ENCODE results near the gene SLC6A4.

The SLC6A4 gene

GRCh38 chr17:30246460-30246859, 11.0 kb upstream of the SLC6A4 start:
- Histone ChIP-seq H3K36me3 (ENCODE audit: control insufficient read depth, insufficient read depth, low read length) (peaks cover 4% of the 10 kb centered on the region), H3K4me3 (replicated peaks; ENCODE audit: low read depth, low read length) (no peak overlapping the region), H3K27me3 (replicated peaks; ENCODE audit: control insufficient read depth, insufficient read depth, low read length) (no peaks in the 10 kb centered on the region)
- DNase-seq (ENCODE audit: extremely low read depth, insufficient read length): no peak
- TF ChIP-seq, protein P1, sequence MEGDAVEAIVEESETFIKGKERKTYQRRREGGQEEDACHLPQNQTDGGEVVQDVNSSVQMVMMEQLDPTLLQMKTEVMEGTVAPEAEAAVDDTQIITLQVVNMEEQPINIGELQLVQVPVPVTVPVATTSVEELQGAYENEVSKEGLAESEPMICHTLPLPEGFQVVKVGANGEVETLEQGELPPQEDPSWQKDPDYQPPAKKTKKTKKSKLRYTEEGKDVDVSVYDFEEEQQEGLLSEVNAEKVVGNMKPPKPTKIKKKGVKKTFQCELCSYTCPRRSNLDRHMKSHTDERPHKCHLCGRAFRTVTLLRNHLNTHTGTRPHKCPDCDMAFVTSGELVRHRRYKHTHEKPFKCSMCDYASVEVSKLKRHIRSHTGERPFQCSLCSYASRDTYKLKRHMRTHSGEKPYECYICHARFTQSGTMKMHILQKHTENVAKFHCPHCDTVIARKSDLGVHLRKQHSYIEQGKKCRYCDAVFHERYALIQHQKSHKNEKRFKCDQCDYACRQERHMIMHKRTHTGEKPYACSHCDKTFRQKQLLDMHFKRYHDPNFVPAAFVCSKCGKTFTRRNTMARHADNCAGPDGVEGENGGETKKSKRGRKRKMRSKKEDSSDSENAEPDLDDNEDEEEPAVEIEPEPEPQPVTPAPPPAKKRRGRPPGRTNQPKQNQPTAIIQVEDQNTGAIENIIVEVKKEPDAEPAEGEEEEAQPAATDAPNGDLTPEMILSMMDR (IDR thresholded peaks at IDR 0.05; ENCODE audit: insufficient read depth, low read length, poor library complexity, severe bottlenecking): no peak

DNA sequence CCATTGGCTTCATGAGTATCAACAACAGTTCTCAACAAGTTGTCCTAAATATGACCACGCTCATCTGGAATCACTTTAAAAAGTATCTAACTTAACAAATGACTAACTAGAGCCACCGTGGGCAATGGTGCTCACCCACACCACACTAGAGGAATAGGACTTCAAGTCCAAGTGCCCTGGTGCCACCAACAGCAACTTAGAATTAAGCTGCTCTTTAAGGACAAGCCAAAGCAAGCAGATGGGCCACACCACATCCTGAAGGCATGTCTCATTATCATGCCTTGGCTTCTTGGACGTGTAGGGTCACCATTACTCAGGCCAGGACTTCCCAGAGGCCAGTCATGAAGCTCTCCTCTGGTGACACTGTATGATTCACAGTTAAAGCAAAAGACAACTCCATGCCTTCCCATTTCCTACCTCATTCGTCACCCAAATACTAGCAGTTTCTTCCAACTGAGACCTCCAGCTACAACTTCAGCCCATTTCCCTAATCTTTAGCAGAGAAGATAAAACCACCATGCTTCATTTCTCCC, 9.4 kb upstream of the SLC6A4 start:
- H3K27me3 ChIP-seq (replicated peaks; ENCODE audit: control insufficient read depth, insufficient read depth, low read length): no peaks in the 10 kb centered on the region
- peaks cover 4% of the 10 kb centered on the region for H3K36me3 ChIP-seq (ENCODE audit: control insufficient read depth, insufficient read depth, low read length)
- no peak overlapping the region for H3K4me3 ChIP-seq (replicated peaks; ENCODE audit: low read depth, low read length)
- TF ChIP-seq, protein P1 (IDR thresholded peaks at IDR 0.05; ENCODE audit: insufficient read depth, low read length, poor library complexity, severe bottlenecking): no peak
- no peak for DNase-seq (ENCODE audit: extremely low read depth, insufficient read length)

DNA sequence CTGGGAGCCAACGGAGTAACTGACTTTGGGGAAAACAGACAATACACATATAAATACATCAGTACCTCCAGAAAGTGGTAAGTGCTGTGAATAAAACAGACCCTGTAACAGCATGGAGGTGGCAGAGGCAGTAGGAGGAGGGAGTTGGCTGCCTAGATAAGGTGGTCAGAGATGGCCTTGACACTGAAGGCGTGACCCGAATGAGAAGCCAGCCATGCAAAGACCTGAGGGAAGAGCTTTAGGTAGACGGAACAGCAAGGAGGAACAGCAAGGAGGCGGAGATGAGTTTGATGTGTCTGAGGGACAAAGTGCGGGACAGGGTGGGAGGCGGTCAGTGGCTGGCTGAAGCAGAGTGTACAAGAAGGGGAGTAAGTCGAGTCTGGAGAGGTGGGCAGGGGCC, 8.1 kb upstream of the SLC6A4 start:
- TF ChIP-seq, protein P1 (IDR thresholded peaks at IDR 0.05; ENCODE audit: insufficient read depth, low read length, poor library complexity, severe bottlenecking): no peak

GRCh38 chr17:30243002-30243401, 7.5 kb upstream of the SLC6A4 start:
- DNase-seq (ENCODE audit: extremely low read depth, insufficient read length): no peak
- Histone ChIP-seq H3K36me3 (ENCODE audit: control insufficient read depth, insufficient read depth, low read length) (no peaks in the 10 kb centered on the region), H3K27me3 (replicated peaks; ENCODE audit: control insufficient read depth, insufficient read depth, low read length) (no peaks in the 10 kb centered on the region), H3K4me3 (replicated peaks; ENCODE audit: low read depth, low read length) (no peak overlapping the region)
- TF ChIP-seq, protein P1 (IDR thresholded peaks at IDR 0.05; ENCODE audit: insufficient read depth, low read length, poor library complexity, severe bottlenecking): no peak

More for the DNA sequence above, 8.1 kb upstream of the SLC6A4 start:
- no peaks in the 10 kb centered on the region for H3K36me3 ChIP-seq (ENCODE audit: control insufficient read depth, insufficient read depth, low read length)
- DNase-seq (ENCODE audit: extremely low read depth, insufficient read length): no peak
- no peaks in the 10 kb centered on the region for H3K27me3 ChIP-seq (replicated peaks; ENCODE audit: control insufficient read depth, insufficient read depth, low read length)
- H3K4me3 ChIP-seq (replicated peaks; ENCODE audit: low read depth, low read length): no peak overlapping the region

- no peak overlapping the region for H3K4me3 ChIP-seq (replicated peaks; ENCODE audit: low read depth, low read length)
- no peaks in the 10 kb centered on the region for H3K27me3 ChIP-seq (replicated peaks; ENCODE audit: control insufficient read depth, insufficient read depth, low read length)
- DNase-seq (ENCODE audit: extremely low read depth, insufficient read length): no peak
- TF ChIP-seq, protein P1 (IDR thresholded peaks at IDR 0.05; ENCODE audit: insufficient read depth, low read length, poor library complexity, severe bottlenecking): no peak
- H3K36me3 ChIP-seq (ENCODE audit: control insufficient read depth, insufficient read depth, low read length): no peaks in the 10 kb centered on the region
These were observed 5.6 kb upstream of the SLC6A4 start for GRCh38 chr17:30241051-30241450.

GRCh38 chr17:30240177-30240576, 4.7 kb upstream of the SLC6A4 start:
- no peaks in the 10 kb centered on the region for H3K27me3 ChIP-seq (replicated peaks; ENCODE audit: control insufficient read depth, insufficient read depth, low read length)
- no peak for DNase-seq (ENCODE audit: extremely low read depth, insufficient read length)
- no peak overlapping the region for H3K4me3 ChIP-seq (replicated peaks; ENCODE audit: low read depth, low read length)
- TF ChIP-seq, protein P1 (IDR thresholded peaks at IDR 0.05; ENCODE audit: insufficient read depth, low read length, poor library complexity, severe bottlenecking): no peak
- no peaks in the 10 kb centered on the region for H3K36me3 ChIP-seq (ENCODE audit: control insufficient read depth, insufficient read depth, low read length)

All from GM06990 (cell line).